Upper lobe of right lung (tissue), 1 donor: ENCODE data around the gene KRT75. TPM values are rescaled to one million over a fixed set of nuclear protein-coding genes. Genes with fewer than 3 reads are reported as not detected.

Source experiments
- ATAC-seq: fragments of 200-7000 bp; cut with Tn5 transposase; one replicate; pipeline ENCODE4 v1.9.1; 2020; ENCODE audit warnings: mild to moderate bottlenecking, moderate library complexity
- DNase-seq: peaks from one replicate; pipeline ENCODE4 v3.0.0-alpha.2; 2020
- H3K27ac ChIP-seq: fragments of 200-600 bp; one replicate; pipeline ENCODE4 v1.8.0; 2022
- H3K27me3 ChIP-seq: fragments of 200-600 bp; one replicate; pipeline ENCODE4 v1.8.0; 2022; ENCODE audit warnings: mild to moderate bottlenecking
- H3K36me3 ChIP-seq: fragments of 200-600 bp; one replicate; pipeline ENCODE4 v1.8.0; 2022
- H3K4me1 ChIP-seq: fragments of 200-600 bp; one replicate; pipeline ENCODE4 v1.8.0; 2022
- H3K4me3 ChIP-seq: fragments of 200-600 bp; one replicate; pipeline ENCODE4 v1.8.0; 2022; ENCODE audit warnings: mild to moderate bottlenecking
- H3K9me3 ChIP-seq: fragments of 200-600 bp; one replicate; pipeline ENCODE4 v1.8.0; 2022
- CTCF ChIP-seq: fragments of 200-600 bp; IDR thresholded peaks from one replicate; pipeline ENCODE4 v1.8.0; 2022; ENCODE audit warnings: antibody characterized with exemption
- intact Hi-C: fragments of 100-400 bp; cut with DNase I; formaldehyde crosslinking; loops from one replicate; pipeline ENCODE4 v1.11.0; 2022
- total RNA-seq: library from RNA; stranded (reverse); fragmentation: NEBNext Ultra II Directional; extraction: Animal tissue kit (Norgen Biotek cat#: 25700); gene quantifications from one replicate; pipeline ENCODE4 v1.2.1, GENCODE V29; 2021
- donor health status: DM: no; HTN: yes; CAD: no; lungs with severe emphysema.

KRT75 gene
- total RNA-seq, 1 donor from 2014 or later, result not detected

GRCh38 chr12:52464897-52465296, 30.7 kb upstream of the KRT75 start:
- intact Hi-C loops, result no loop called here

GRCh38 chr12:52461693-52462092, 27.5 kb upstream of the KRT75 start:
- Histone ChIP-seq H3K9me3 (no peaks in the 10 kb centered on the region), H3K4me3 (no peak overlapping the region), H3K36me3 (no peaks in the 10 kb centered on the region), H3K27ac (no peak overlapping the region), H3K27me3 (no peaks in the 10 kb centered on the region), H3K4me1 (no peaks in the 10 kb centered on the region)
- no peak for TF ChIP-seq CTCF
- DNase-seq (no peak), ATAC-seq (no peak)
- intact Hi-C loops, result no loop called here

More at GRCh38 chr12:52464897-52465296, 30.7 kb upstream of the KRT75 start:
- H3K4me1 ChIP-seq, result no peaks in the 10 kb centered on the region
- DNase-seq (no peak), ATAC-seq (no peak)
- H3K27ac ChIP-seq, result no peak overlapping the region
- H3K9me3 ChIP-seq, result no peaks in the 10 kb centered on the region
- no peaks in the 10 kb centered on the region for H3K36me3 ChIP-seq
- H3K27me3 ChIP-seq, result no peaks in the 10 kb centered on the region
- no peak for TF ChIP-seq CTCF
- H3K4me3 ChIP-seq, result no peak overlapping the region

DNA sequence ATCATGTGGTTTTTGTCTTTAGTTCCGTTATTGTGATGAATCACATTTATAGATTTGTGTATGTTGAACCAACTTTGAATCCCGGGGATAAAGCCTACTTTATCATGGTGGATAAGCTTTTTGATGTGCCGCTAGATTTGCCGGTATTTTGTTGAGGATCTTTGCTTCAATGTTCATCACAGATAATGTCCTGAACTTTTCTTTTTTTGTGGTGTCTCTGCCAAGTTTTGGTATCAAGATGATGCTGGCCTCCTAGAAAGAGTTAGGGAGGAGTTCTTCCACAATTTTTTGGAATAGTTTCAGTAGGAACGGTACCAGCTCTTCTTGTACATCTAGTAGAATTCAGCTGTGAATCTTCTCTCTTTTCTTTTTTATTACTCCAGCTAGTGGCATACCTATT, 24.7 kb upstream of the KRT75 start:
- intact Hi-C loops, result no loop called here
- TF ChIP-seq CTCF, result no peak
- Histone ChIP-seq H3K36me3 (no peaks in the 10 kb centered on the region), H3K27ac (no peak overlapping the region), H3K9me3 (no peaks in the 10 kb centered on the region), H3K27me3 (no peaks in the 10 kb centered on the region), H3K4me1 (no peaks in the 10 kb centered on the region), H3K4me3 (no peak overlapping the region)
- DNase-seq (no peak), ATAC-seq (no peak)

DNA sequence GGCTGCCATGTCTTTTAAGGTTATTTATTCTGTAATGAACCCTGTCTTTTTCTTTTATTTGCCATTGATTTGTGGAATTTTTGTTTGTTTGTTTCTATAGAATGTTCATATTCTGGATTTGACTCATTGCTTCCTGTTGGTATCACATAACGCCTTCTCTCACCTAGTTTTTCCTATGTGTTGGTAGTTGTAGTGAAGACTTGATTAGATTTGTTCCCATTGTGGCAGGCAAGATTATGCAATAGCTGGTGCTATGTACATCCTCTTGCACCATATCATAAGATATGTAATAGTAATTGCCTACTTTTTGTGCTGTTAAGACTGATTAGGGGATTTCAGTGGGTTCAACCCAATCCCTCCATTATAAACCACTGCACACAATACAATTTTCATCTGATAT, 21.6 kb upstream of the KRT75 start:
- ATAC-seq (no peak), DNase-seq (no peak)
- no peaks in the 10 kb centered on the region for H3K4me1 ChIP-seq
- intact Hi-C loops, result no loop called here
- H3K27ac ChIP-seq, result no peak overlapping the region
- TF ChIP-seq CTCF, result no peak
- H3K36me3 ChIP-seq, result no peaks in the 10 kb centered on the region
- H3K27me3 ChIP-seq, result no peaks in the 10 kb centered on the region
- no peaks in the 10 kb centered on the region for H3K9me3 ChIP-seq
- H3K4me3 ChIP-seq, result no peak overlapping the region

DNA sequence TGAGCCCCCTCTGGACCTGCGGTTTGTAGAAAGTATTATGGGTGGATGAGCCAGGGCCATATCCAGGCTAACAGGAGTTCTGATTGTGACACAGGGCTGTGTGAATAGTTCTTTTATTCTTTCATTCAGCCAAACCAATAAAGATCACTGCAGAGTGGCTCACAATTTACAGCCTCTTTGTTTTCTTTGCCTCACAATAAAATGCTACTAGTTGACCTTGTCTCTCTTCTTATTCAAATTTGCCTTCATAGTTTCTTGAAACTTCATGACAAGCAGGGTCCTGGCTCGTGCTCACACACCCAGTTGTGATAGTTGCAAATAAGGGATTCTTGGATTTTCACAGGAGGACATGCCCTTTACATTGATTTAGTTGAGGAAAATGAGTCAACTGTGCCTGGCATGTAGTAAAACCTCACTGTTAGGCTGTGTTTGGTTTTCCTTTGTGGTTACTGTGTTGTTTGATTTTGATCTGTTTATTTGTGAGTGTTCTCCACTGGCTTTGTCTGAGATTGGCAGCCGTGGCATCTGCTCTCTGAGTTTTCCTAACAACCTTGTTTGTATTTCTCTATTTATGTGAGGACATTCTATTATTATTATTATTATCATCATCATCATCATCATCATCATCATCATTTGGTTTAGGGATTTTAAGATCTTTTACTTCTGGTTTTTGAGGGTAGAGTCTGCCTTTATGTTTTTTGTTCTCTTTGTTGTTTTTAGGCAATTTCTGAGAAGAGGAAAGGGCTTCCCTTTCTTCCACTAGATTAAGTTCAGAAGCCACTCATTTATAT, 20.4 kb upstream of the KRT75 start:
- no peak for TF ChIP-seq CTCF
- ATAC-seq, result no peak

More for the DNA sequence above, 20.4 kb upstream of the KRT75 start:
- Histone ChIP-seq H3K4me3 (no peak overlapping the region), H3K9me3 (no peaks in the 10 kb centered on the region), H3K27ac (no peak overlapping the region), H3K4me1 (no peaks in the 10 kb centered on the region), H3K27me3 (no peaks in the 10 kb centered on the region), H3K36me3 (no peaks in the 10 kb centered on the region)
- intact Hi-C loops, result no loop called here
- no peak for DNase-seq
